K562 (cell line): ENCODE measurements around the gene RNF222. TPM values are rescaled to one million over a fixed set of nuclear protein-coding genes. Genes with fewer than 3 reads are reported as not detected.
A peak's percentile ranks its signal among the peaks of the same experiment; 100 is the strongest.

Experiments used
- ATAC-seq: fragments of 200-7000 bp; cut with Tn5 transposase; 3 replicates; pipeline ENCODE4 v1.9.1; 2020; ENCODE audit warnings: moderate library complexity
- BruUV-seq: library from RNA; stranded (reverse); fragments of 400-500 nt; replicated peaks from 2 replicates; lab custom pipeline; 2021; lab: Mats Ljungman, UMichigan
- CTCF ChIA-PET: fragments of 300-600 bp; formaldehyde crosslinking; extraction: SDS; loops from one replicate; lab custom pipeline; 2021; ENCODE audit warnings: low intra/inter-chr PET ratio; lab: Yijun Ruan, JAX
- POLR2A ChIA-PET: fragments of 300-600, 350-650 bp; sonication (Branson Sonifier 250); formaldehyde crosslinking; extraction: SDS; loops from one replicate; lab custom pipeline; 2021; ENCODE audit warnings: antibody characterized with exemption, inconsistent platforms; lab: Yijun Ruan, JAX
- DNase-seq, 4 experiments: peaks; one replicate each; pipeline versions ENCODE4 v3.0.0 to v3.0.0-alpha.2; 2011 to 2018; ENCODE audit warnings: low spot score in 3 of 4, mixed read lengths in 3 of 4; ENCODE audit errors: extremely low read depth in 1 of 4
- FAIRE-seq: peaks from 2 replicates; lab custom pipeline; 2011; peaks lifted over from hg19 to GRCh38; lab: Jason Lieb, UNC
- H2AFZ ChIP-seq: 2 replicates; pipeline ENCODE4 v1.6.0; 2011; ENCODE audit warnings: low read depth, low read length, control low read depth, inconsistent platforms
- H3K27ac ChIP-seq: fragments of 200-600 bp; 3 replicates; pipeline ENCODE4 v1.8.0; 2011; ENCODE audit warnings: low read depth, mild to moderate bottlenecking, control low read depth, inconsistent platforms, low read length, moderate library complexity, mixed read lengths; ENCODE audit errors: extremely low read depth
- H3K27me3 ChIP-seq, 2 experiments: fragments of 300-600 bp in 1 of 2; 2 replicates in 1 of 2; 3 replicates in 1 of 2; pipeline versions ENCODE4 v1.6.0 to v1.8.0; 2011; ENCODE audit warnings: inconsistent platforms in 2 of 2, low read length in 2 of 2, mild to moderate bottlenecking in 1 of 2, mixed read lengths in 1 of 2, moderate library complexity in 1 of 2; ENCODE audit not compliant: control insufficient read depth in 2 of 2, insufficient read depth in 2 of 2
- H3K36me3 ChIP-seq: fragments of 300-600 bp; 3 replicates; pipeline ENCODE4 v1.8.0; 2011; ENCODE audit warnings: mild to moderate bottlenecking, low read length, inconsistent platforms; ENCODE audit not compliant: control insufficient read depth, insufficient read depth
- H3K4me1 ChIP-seq, 2 experiments: fragments of 200-600 bp in 1 of 2; replicated peaks in 1 of 2; 2 replicates in 1 of 2; 3 replicates in 1 of 2; pipeline versions ENCODE4 v1.5.1 to v1.8.0; 2011; ENCODE audit warnings: inconsistent platforms in 2 of 2, low read length in 2 of 2, mild to moderate bottlenecking in 1 of 2, mixed read lengths in 1 of 2, moderate library complexity in 1 of 2; ENCODE audit not compliant: control insufficient read depth in 2 of 2, insufficient read depth in 2 of 2
- H3K4me2 ChIP-seq: 2 replicates; pipeline ENCODE4 v1.6.1; 2011; ENCODE audit warnings: low read length, control low read depth, inconsistent platforms, mixed read lengths; ENCODE audit not compliant: insufficient read depth
- H3K4me3 ChIP-seq: fragments of 200-600 bp; sonication (generic), shearing (Covaris generic); 2 replicates; pipeline ENCODE4 v1.5.1; 2016; ENCODE audit warnings: control low read depth, inconsistent platforms
- H3K79me2 ChIP-seq: fragments of 200-600 bp; 3 replicates; pipeline ENCODE4 v1.8.0; 2011; ENCODE audit warnings: low read length, inconsistent platforms; ENCODE audit not compliant: control insufficient read depth, insufficient read depth
- H3K9ac ChIP-seq, 2 experiments: 2 replicates each; pipeline versions ENCODE4 v1.6.0 to v1.6.1; 2011; ENCODE audit warnings: low read depth in 2 of 2, low read length in 2 of 2, control low read depth in 1 of 2, inconsistent platforms in 1 of 2, mild to moderate bottlenecking in 1 of 2, mixed read lengths in 1 of 2; ENCODE audit not compliant: insufficient read depth in 1 of 2
- H3K9me1 ChIP-seq: one replicate; pipeline ENCODE4 v1.6.0; 2011; ENCODE audit warnings: inconsistent platforms, mild to moderate bottlenecking, low read length, moderate library complexity; ENCODE audit not compliant: control insufficient read depth, insufficient read depth
- H3K9me3 ChIP-seq: replicated peaks from 2 replicates; pipeline ENCODE4 v1.5.1; 2011; ENCODE audit warnings: low read depth, low read length, inconsistent platforms; ENCODE audit not compliant: control insufficient read depth, insufficient read depth
- H4K20me1 ChIP-seq: replicated peaks from 2 replicates; pipeline ENCODE4 v1.6.1; 2011; ENCODE audit warnings: low read length, inconsistent platforms, mixed read lengths; ENCODE audit not compliant: control insufficient read depth, insufficient read depth
- RREB1 ChIP-seq: fragments of 250-450 bp; sonication (Bioruptor Pico); IDR thresholded peaks from 2 replicates; pipeline ENCODE4 v1.4.0; 2020
- ZNF512 ChIP-seq: IDR thresholded peaks from 2 replicates; pipeline ENCODE4 v1.6.1; 2016; ENCODE audit warnings: missing genetic modification characterization, missing compliant biosample characterization
- WGBS: fragments of 100-300 bp; shearing (Covaris generic); methylation state at CpG from one replicate; pipeline ENCODE4 v1.1.6; 2016; ENCODE audit warnings: low coverage, mixed read lengths; ENCODE audit not compliant: insufficient coverage; ENCODE audit errors: missing lambda C conversion rate; 5-methylcytosine and 5-hydroxymethylcytosine counted together
- in situ Hi-C: fragments of 300-500 bp; cut with MboI; formaldehyde crosslinking; loops from 4 replicates; pipeline ENCODE4 v1.15.0; 2018; ENCODE audit warnings: inconsistent platforms, mixed read lengths
- intact Hi-C: fragments of 100-400 bp; cut with micrococcal nuclease; formaldehyde crosslinking; loops from 2 replicates; pipeline ENCODE4 v1.14.2; 2022
- polyA plus RNA-seq, 8 experiments: library from polyadenylated mRNA; depleted of rRNA in 4 of 8; stranded (reverse) in 5 of 8; unstranded in 3 of 8; fragments of >200 nt; fragmentation: Nextera tagmentation in 2 of 8; fragmentation: Illumina TruSeq in 1 of 8; extraction: Ambion mirVana in 2 of 8; extraction: Trizol in 1 of 8; gene quantifications; 2 replicates each; pipeline versions ENCODE4 v1.2.1 to v1.2.3, GENCODE V29; 2011 to 2014; ENCODE audit warnings: inconsistent platforms in 1 of 8, missing spikeins in 1 of 8
- total RNA-seq, 7 experiments: library from RNA; depleted of rRNA in 6 of 7; stranded (reverse); fragments of >200 nt in 6 of 7; fragmentation: Illumina TruSeq in 2 of 7; extraction: Trizol in 2 of 7; gene quantifications; 2 replicates each; pipeline versions ENCODE4 v1.2.1 to v1.2.3, GENCODE V29; 2011 to 2021; ENCODE audit warnings: low replicate concordance in 1 of 7

Gene RNF222
- total and polyA plus RNA-seq, 9 of the 15 experiments (the other 6 are each of a cell fraction or from before 2014, with no cell fraction given), result not detected

GRCh38 chr17:8418471-8418870 is 20.8 kb upstream of the RNF222 start:
- no peaks in the 10 kb centered on the region for H3K27me3 ChIP-seq
- no peaks in the 10 kb centered on the region for H4K20me1 ChIP-seq
- DNase-seq (no peak), FAIRE-seq (no peak), ATAC-seq (no peak)
- no peak for TF ChIP-seq RREB1 (CRISPR knock-in tag)
- TF ChIP-seq ZNF512, result peak; percentile 96
- in situ Hi-C loops (no loop called here), intact Hi-C loops (loop anchor here (10.0 kb wide), 1 partner anchor 326 kb away; the partner anchor contains the start of gene CCDC42)
- CTCF ChIA-PET, result no interaction called here
- no peak overlapping the region for H3K27ac ChIP-seq
- WGBS, result 29% methylated on average over 1 of the region's 1 CpG
- no peak overlapping the region for H3K9ac ChIP-seq
- H2AFZ ChIP-seq, result no peak overlapping the region
- no peaks in the 10 kb centered on the region for H3K9me3 ChIP-seq
- H3K9me1 ChIP-seq, result no peaks in the 10 kb centered on the region
- H3K36me3 ChIP-seq, result no peaks in the 10 kb centered on the region
- H3K4me1 ChIP-seq, result peaks cover 0 to 25% of the 10 kb centered on the region in 2 experiments; a peak in 3 of 5 replicates
- H3K4me2 ChIP-seq, result no peak overlapping the region
- H3K79me2 ChIP-seq, result no peaks in the 10 kb centered on the region
- no TSS peak for BruUV-seq
- POLR2A ChIA-PET, result interaction anchor here (1.1 to 1.7 kb wide), 2 partner anchors 12 to 17 kb away, joined by 3 to 5 read pairs; partner anchors contain the start of gene NDEL1
- H3K4me3 ChIP-seq, result no peak overlapping the region
